Effector memory CD8-positive, alpha-beta T cell (primary cell): Measurements from ENCODE around the gene ARHGAP27.
"Not testable (repeated sequence)": the region's sequence is repeated elsewhere in the genome, so short reads cannot be mapped to it uniquely, and the experiment has no call there.

Source experiments
- ATAC-seq: fragments of 150-1000 bp; cut with Tn5 transposase; replicated peaks from 2 replicates; pipeline ENCODE4 v1.10.0; 2021; ENCODE audit warnings: mild to moderate bottlenecking, moderate library complexity
- DNase-seq, 3 experiments: peaks; one replicate each; pipeline ENCODE4 v3.0.0; 2021
- H3K27ac Mint-ChIP-seq, 2 donors: one replicate each; pipeline ENCODE4 v1.8.0; 2022; ENCODE audit warnings: mild to moderate bottlenecking in 2 of 2, mixed read lengths in 2 of 2, moderate library complexity in 2 of 2
- H3K27me3 Mint-ChIP-seq, 2 donors: one replicate each; pipeline ENCODE4 v1.8.0; 2022; ENCODE audit warnings: mixed read lengths in 2 of 2
- H3K36me3 Mint-ChIP-seq: one replicate; pipeline ENCODE4 v1.8.0; 2022; ENCODE audit warnings: mild to moderate bottlenecking, moderate library complexity, mixed read lengths; ENCODE audit not compliant: insufficient read depth
- H3K4me1 Mint-ChIP-seq, 2 donors: one replicate each; pipeline ENCODE4 v1.8.0; 2022; ENCODE audit warnings: low read depth in 2 of 2, mixed read lengths in 2 of 2
- H3K4me3 Mint-ChIP-seq, 2 donors: one replicate each; pipeline ENCODE4 v1.8.0; 2022; ENCODE audit warnings: mild to moderate bottlenecking in 2 of 2, mixed read lengths in 2 of 2, moderate library complexity in 2 of 2
- H3K9me3 Mint-ChIP-seq, 2 donors: one replicate each; pipeline ENCODE4 v1.8.0; 2022; ENCODE audit warnings: mixed read lengths in 2 of 2

ARHGAP27 gene

DNA sequence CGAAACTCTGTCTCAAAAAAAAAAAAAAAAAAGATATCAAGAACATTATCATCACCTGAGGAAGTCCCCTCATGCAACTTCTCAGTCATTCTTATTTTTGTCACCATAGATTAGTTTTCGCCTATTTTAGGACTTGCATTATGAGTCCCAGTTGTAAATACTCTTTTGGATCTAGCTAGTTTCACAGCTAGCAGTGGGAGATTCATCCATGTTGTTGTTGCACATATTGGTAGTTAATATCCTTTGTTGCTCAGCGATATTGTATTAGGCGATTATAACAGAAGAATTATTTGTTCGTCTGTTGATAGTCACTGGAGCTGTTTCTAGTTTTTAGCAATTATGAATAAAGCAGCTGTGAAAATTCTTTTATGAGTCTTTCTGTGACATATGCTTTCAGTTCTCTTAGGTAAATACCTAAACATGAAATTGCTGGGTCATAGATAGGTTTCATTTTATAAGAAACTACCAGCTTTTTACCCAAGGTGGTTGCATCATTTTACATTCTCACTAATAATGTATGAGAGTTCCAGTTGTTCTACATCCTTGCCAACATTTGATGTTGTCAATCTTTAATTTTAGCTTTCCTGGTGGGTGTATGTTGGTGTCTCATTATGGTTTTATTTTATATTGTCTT, 75.2 kb downstream of the ARHGAP27 start:
- Mint-ChIP-seq H3K27me3 (peaks cover 19 to 22% of the 10 kb centered on the region in 2 donors), H3K4me1 (peaks cover 3 to 7% of the 10 kb centered on the region in 2 donors), H3K36me3 (peaks cover 3% of the 10 kb centered on the region), H3K9me3 (no peaks in the 10 kb centered on the region), H3K4me3 (no peak overlapping the region), H3K27ac (no peak overlapping the region)
- DNase-seq (no peak), ATAC-seq (no peak)

DNA sequence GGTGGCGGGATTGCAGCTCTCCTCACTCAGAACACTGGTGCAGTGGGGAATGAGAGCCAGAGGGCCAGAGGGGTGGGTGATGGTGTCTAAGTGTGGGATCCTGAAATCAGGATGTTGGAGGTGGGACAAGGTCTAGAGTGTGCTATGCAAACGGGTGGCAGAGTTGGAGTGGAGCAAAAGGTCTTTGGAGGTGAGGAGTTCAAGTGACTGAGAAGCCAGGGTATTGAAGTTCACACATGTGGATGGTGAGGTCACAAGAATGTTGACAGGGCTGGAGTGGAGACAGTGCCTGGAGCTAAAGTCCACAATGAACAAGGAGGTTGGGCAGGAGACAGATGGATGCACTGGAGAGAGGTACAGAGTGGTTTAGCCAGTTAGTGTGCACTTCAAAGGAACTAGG, 77.6 kb downstream of the ARHGAP27 start:
- no peak overlapping the region for H3K27ac Mint-ChIP-seq
- no peak for ATAC-seq
- H3K4me1 Mint-ChIP-seq = peaks cover 3 to 7% of the 10 kb centered on the region in 2 donors
- H3K9me3 Mint-ChIP-seq = no peaks in the 10 kb centered on the region
- H3K4me3 Mint-ChIP-seq = no peak overlapping the region
- DNase-seq = no peak
- peaks cover 3% of the 10 kb centered on the region for H3K36me3 Mint-ChIP-seq
- no peaks in the 10 kb centered on the region for H3K27me3 Mint-ChIP-seq

DNA sequence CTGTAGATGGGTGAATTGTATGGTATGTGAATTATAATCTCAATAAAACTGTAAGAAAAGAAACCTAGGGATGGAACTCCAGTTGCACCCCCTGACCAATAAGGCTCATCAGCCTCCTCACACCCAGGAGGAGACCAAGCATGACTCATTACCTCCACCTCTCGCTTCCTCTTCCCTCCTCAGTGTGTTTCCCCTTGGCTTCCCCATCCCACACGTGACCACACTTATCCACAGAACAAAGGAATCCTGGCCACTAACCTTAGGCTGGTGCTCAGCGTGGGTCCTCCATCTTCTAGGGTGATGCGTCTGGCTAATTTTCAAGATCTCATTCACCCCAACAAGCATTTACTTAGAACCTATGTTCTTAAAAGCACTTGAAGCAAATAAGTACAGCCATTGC, 79.6 kb downstream of the ARHGAP27 start:
- H3K4me3 Mint-ChIP-seq = no peak overlapping the region
- peaks cover 3% of the 10 kb centered on the region for H3K36me3 Mint-ChIP-seq
- no peaks in the 10 kb centered on the region for H3K9me3 Mint-ChIP-seq
- peaks cover 3 to 7% of the 10 kb centered on the region in 2 donors for H3K4me1 Mint-ChIP-seq
- ATAC-seq = no peak
- no peaks in the 10 kb centered on the region for H3K27me3 Mint-ChIP-seq
- DNase-seq = no peak
- no peak overlapping the region for H3K27ac Mint-ChIP-seq

DNA sequence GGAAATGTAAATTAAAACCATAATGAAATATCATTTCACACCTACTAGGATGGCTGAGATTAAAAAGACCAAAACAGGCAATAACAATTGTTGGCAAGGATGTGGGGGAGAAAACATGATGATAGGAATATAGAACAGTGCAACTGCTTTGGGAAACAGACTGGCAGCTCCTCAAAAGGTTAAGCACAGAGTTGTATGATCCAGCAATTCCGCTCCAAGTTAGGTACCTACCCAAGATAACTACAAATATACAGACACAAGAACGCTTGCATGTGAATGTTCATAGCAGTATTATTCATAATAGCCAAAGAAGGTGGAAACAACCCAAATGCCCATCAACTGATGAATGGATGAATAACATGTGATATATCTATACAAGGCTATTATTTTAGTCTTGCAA, 80.8 kb downstream of the ARHGAP27 start:
- no peak for ATAC-seq
- Mint-ChIP-seq H3K4me3 (no peak overlapping the region), H3K9me3 (no peaks in the 10 kb centered on the region), H3K4me1 (peaks cover 3 to 7% of the 10 kb centered on the region in 2 donors), H3K27ac (no peak overlapping the region), H3K36me3 (peaks cover 3% of the 10 kb centered on the region), H3K27me3 (no peaks in the 10 kb centered on the region)
- DNase-seq = no peak

DNA sequence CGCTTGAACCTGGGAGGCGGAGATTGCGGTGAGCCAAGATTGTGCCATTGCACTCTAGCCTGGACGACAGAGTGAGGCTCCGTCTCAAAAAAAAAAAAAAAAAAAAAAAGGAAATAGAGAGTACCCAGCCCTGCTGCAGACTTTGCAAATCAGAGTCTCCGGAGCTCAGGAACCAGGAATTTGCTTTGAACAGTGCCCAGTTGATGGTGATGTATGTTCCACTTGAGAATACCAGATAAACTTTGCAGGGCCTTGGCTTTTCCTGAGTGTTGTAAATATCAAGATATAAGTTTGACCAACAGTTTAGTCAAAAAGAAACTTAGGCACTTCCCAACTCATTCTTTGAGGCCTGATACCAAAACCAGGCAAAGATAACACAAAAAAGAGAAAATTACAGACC, 85.2 kb downstream of the ARHGAP27 start:
- no peaks in the 10 kb centered on the region for H3K9me3 Mint-ChIP-seq
- no peaks in the 10 kb centered on the region for H3K4me1 Mint-ChIP-seq
- ATAC-seq = no peak
- H3K27ac Mint-ChIP-seq = no peak overlapping the region
- no peak for DNase-seq
- no peaks in the 10 kb centered on the region for H3K36me3 Mint-ChIP-seq
- no peak overlapping the region for H3K4me3 Mint-ChIP-seq
- H3K27me3 Mint-ChIP-seq = peaks cover under 1 to 4% of the 10 kb centered on the region in 2 donors

DNA sequence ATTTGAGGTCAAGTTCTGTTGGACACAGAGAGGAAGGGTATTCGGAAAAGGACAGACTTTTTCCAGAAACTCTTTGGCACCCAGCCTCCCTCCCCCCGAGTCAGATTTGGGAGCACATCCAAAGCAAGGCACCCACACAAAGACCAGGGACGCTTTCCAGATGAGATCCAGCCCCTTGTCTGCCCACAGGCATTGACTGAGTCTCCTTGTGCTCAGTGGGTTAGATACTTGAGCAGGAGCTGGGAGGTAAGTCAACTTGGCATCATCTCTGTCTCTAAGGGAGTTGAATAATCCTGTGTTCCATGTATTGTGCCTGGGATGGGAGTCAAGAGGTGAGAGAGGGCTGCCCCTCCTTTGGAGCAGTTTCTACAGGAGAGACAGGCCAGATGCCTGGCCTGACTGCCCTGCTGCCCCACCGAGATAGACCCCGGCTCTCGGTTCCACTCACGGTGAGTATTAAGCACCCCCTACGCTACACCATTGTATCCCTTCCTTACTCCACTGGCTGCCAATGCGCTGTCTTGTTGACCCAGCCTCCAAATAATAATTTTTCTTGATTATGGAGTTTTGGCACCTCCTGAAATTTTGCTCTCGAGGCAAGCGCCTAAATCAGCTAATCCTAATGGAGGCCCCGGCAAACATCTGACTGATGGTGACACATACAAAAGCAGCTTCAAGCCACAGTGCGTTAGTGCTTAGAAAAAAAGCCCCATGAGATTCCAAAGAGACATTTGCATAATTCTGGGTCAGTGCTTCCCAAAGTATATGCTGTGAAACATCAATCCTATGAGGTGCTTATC, 86.3 kb downstream of the ARHGAP27 start:
- Mint-ChIP-seq H3K4me3 (no peak overlapping the region), H3K9me3 (no peaks in the 10 kb centered on the region)

DNA sequence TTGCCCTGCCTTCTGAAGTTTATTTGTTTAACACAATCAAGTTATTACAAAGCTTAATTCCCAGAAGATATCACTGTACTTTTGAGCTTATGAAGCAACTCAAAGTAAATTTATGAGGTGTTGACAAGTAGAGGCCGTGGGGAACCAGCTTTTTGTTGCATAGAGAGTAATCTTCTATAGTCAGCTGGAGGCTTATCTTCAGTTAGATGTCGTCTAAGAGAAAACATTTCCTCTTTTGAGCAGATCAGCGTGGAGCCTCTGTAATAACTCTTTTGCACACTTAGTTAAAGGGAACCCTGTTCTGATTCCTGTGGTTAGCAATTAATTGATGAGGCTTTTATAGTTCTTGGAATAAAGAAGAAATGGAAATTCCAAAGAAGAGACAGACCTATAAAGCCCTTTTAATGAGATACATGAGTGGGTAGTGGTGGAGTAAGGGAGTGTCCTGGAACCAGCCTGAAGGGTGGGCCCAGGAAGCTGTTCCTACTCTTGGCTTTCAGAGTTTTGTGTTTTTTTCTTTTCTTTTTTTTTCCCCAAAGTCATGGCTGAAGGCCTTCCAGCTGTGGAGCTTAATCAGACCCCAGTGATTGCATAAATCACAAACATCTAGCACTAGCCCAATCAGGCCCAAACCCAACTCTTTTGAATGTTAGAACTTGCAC, 87.0 kb downstream of the ARHGAP27 start:
- H3K27me3 Mint-ChIP-seq = peaks cover 5 to 17% of the 10 kb centered on the region in 2 donors
- no peak overlapping the region for H3K4me3 Mint-ChIP-seq
- ATAC-seq (no peak), DNase-seq (no peak)
- no peaks in the 10 kb centered on the region for H3K4me1 Mint-ChIP-seq
- no peaks in the 10 kb centered on the region for H3K9me3 Mint-ChIP-seq
- no peak overlapping the region for H3K27ac Mint-ChIP-seq
- no peaks in the 10 kb centered on the region for H3K36me3 Mint-ChIP-seq

More for the DNA sequence above, 86.3 kb downstream of the ARHGAP27 start:
- Mint-ChIP-seq H3K36me3 (no peaks in the 10 kb centered on the region), H3K27ac (no peak overlapping the region), H3K4me1 (no peaks in the 10 kb centered on the region), H3K27me3 (peaks cover 5 to 14% of the 10 kb centered on the region in 2 donors)
- DNase-seq (no peak), ATAC-seq (no peak)

DNA sequence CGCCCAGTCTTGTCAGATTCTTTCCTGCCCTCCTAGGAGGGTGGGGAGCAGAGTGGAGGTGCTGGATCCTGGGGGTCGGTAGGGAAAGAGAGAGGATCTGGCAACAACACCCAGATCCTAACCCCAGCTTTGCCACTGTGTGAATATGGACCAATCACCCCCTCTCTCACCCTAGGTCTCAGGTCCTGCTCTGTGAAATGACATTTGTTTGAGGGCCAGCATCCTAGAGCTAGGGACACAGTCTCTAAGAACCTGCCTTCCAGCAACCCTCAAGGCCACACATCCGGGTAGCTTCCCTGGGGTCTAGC, 87.5 kb downstream of the ARHGAP27 start:
- ATAC-seq (no peak), DNase-seq (no peak)
- H3K9me3 Mint-ChIP-seq = no peaks in the 10 kb centered on the region
- H3K4me3 Mint-ChIP-seq = no peak overlapping the region
- peaks cover 5 to 18% of the 10 kb centered on the region in 2 donors for H3K27me3 Mint-ChIP-seq
- no peak overlapping the region for H3K27ac Mint-ChIP-seq
- H3K36me3 Mint-ChIP-seq = no peaks in the 10 kb centered on the region
- H3K4me1 Mint-ChIP-seq = no peaks in the 10 kb centered on the region

DNA sequence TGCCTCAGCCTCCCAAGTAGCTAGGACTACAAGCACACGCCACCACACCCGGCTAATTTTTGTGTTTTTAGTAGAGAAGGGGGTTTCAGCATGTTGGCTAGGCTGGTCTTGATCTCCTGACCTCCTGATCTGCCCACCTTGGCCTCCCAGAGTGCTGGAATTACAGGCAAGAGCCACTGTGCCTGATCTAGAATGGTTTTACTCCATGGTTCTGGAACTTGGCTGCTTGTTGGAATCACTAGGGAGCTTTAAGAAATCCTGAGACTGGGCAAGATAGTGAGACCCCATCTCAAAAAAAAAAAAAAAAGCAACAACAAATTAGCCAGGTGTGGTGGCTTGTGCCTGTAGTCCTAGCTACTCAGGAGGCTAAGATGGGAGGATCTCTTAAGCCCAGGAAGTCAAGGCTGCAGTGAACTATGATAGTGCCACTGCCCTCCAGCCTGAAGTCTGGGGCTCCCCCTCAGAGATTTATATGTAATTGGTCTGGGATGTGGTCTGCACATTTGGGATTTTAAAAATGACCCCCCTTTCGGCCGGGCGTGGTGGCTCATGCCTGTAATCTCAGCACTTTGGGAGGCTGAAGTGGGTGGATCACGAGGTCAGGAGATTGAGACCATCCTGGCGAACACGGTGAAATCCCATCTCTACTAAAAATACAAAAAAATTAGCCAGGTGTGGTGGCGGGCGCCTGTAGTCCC, 88.6 kb downstream of the ARHGAP27 start:
- not testable (repeated sequence) for H3K9me3 Mint-ChIP-seq, DNase-seq, H3K36me3 Mint-ChIP-seq, H3K4me3 Mint-ChIP-seq, H3K4me1 Mint-ChIP-seq, ATAC-seq, H3K27ac Mint-ChIP-seq
- peaks cover 5 to 26% of the 10 kb centered on the region in 2 donors for H3K27me3 Mint-ChIP-seq
